SK-MEL-5 (cell line): ENCODE results near the gene ATP1A4. TPM values are rescaled to one million over a fixed set of nuclear protein-coding genes. Genes with fewer than 3 reads are reported as not detected.
"Not testable (repeated sequence)": the region's sequence is repeated elsewhere in the genome, so short reads cannot be mapped to it uniquely, and the experiment has no call there.

ENCODE experiments used
- DNase-seq: peaks from one replicate; pipeline ENCODE4 v3.0.0-alpha.2; 2016; ENCODE audit warnings: low read depth, low spot score
- in situ Hi-C: cut with HindIII; loops from 2 replicates; pipeline ENCODE4 v1.10.0; 2016; ENCODE audit warnings: low sequenced_read_pairs, high pct_unique_total_duplicates, low pct_unique_long_range_greater_than_20kb
- polyA plus RNA-seq, 2 experiments: library from polyadenylated mRNA; depleted of rRNA; stranded (reverse); fragments of >200 nt; gene quantifications; 2 replicates each; pipeline ENCODE4 v1.2.3, GENCODE V29; 2015
- total RNA-seq: library from RNA; depleted of rRNA; stranded (reverse); fragments of >200 nt; shearing (Covaris generic); gene quantifications from 2 replicates; pipeline ENCODE4 v1.2.3, GENCODE V29; 2014; rRNA removed

ATP1A4 gene
- 0.11 TPM in 1 of 2 replicates, not detected in the other for total RNA-seq
- polyA plus RNA-seq (2015; cell fraction: cytosol; rRNA removed) = 0.39 TPM in 1 of 2 replicates, not detected in the other
- 1.6 TPM in 1 of 2 replicates, not detected in the other for polyA plus RNA-seq (2015; cell fraction: nucleus; rRNA removed)

DNA sequence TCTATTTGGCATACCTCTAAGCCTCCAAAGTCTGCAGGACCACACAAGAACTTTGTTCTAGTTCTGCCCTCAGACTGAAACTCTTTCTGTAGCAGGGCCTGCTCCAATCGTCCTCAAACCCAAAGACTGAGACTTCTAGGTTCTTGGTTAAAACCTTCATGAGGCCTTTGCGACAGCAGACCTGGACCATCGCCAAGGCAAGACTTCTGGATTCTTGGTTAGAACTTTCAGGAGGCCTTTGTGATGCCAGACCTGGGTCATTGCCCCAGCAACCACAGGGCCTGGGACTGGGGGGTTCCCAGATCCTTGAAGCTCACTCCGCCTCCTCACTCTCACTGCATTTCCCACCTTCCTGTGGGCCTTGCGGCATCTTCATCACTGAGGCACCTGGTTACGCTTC is at the start of gene ATP1A4:
Gene ATP1A4, plus strand, starts transcription at position 301 of the 400 bp plus-strand sequence. CDS start 438 bp downstream, outside the sequence.
- in situ Hi-C loops = no loop called here
- no peak for DNase-seq

DNA sequence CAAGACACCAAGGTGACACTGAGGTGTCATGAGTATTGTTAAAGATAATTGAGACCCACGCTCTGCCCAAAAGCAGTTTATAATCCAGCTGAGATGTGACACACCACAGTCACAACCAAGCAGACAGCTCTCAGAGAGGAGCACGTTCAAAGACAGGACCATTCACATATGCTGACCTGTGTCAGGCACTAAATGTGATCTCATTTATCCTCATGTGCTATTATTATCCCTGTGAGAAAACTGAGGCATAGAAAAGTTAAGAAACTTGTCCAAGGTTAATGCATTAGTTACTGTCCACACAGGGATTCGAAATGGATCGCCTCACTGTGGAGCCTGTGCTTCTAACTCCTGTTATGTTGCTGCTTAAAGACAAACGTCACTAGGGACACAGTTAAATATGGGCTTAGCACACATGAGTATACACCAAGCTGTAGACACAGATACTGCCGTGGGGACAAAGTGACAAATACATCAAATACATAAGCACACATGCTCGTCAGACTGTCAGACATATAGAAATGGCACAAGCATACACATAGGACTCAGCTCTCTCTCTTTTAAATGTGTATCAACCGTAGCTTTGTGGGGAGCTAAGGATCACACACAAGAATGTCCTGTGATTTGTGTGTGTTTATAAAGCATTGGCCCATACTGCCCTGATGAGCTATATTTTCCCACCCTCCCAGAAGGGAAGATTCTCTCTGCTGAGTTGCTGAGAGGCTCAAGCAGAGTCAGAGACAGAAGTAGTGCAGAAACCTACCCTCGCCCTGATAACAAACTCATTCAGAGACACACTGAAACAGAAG is 49.5 kb upstream of the ATP1A4 start:
- in situ Hi-C loops = loop anchor here (10.0 kb wide), 1 partner anchor 153 kb away; no protein-coding TSS in a partner anchor
- DNase-seq = no peak

DNA sequence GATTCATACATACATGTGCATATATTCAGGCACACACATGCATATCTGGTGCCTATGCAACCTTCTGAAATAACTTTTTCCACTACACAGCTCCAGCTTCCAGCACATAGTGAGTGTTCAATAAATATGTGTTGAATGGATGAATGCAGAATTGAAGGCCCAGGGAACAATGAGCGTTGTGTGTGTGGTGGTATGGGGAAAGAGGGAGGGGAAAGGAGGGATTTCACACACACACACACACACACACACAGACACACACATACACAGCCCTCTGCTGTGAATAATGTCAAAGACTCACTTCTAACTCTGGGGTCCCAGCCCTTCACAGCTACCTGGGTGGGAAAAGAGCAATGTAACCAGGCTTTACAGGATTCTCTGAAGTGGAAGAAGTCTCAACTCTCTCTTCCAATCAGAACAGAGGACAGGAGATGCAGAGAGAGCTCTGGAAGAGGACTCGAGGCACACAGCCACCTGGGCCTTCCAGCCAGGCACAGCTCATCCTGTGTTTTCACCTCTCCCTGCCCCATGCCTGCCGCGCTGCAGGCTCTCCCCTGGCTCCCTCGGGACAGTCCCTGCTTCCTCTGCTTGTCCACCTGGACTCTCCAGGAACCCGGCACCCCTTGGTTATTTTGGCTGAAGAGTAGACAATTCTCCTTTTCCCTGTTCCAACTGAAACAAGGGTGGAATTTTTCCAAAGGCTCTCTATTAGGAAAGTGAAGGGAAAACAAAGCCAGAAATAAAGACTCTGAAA is 47.6 kb upstream of the ATP1A4 start:
- DNase-seq = peak; percentile 26
- in situ Hi-C loops = loop anchor here (10.0 kb wide), 1 partner anchor 151 kb away; no protein-coding TSS in a partner anchor

DNA sequence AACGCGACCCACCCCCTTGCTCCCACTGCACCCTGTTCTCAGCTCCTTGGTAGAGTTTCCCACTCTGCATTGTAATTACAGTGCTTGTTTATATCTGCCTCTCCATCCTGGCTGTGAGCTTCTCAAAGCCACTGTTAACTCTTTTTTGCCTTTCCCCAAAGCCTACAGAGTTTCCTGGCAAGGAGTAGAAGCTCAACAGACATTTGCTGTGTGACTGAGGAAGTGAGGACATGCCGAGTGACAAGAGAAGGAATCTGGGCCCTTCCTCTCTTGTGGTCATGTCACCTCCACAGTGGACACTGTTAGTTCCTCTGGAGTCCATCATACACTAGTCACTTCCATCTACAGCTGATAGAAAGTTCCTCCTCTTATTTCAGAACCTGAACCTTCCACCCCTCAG is 46.9 kb upstream of the ATP1A4 start:
- DNase-seq = no peak
- in situ Hi-C loops = loop anchor here (10.0 kb wide), 1 partner anchor 150 kb away; no protein-coding TSS in a partner anchor

DNA sequence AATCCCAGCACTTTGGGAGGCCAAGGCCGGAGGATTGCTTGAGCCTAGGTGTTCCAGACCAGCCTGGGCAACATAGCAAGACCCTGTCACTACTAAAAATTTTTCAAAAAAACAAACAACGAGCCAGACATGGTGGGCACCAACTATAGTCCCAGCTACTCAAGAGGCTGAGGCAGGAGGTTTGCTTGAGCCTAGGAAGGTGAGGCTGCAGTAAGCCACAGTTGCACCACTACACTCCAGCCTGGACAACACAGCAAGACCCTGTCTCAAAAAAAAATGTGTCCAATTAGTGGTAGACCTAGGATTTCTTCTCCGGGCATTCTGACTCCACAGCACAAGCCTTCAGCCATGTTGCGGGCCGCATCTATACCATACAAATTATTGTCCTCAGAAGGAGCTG is 46.2 kb upstream of the ATP1A4 start:
- DNase-seq = no peak
- in situ Hi-C loops = loop anchor here (10.0 kb wide), 1 partner anchor 150 kb away; no protein-coding TSS in a partner anchor

DNA sequence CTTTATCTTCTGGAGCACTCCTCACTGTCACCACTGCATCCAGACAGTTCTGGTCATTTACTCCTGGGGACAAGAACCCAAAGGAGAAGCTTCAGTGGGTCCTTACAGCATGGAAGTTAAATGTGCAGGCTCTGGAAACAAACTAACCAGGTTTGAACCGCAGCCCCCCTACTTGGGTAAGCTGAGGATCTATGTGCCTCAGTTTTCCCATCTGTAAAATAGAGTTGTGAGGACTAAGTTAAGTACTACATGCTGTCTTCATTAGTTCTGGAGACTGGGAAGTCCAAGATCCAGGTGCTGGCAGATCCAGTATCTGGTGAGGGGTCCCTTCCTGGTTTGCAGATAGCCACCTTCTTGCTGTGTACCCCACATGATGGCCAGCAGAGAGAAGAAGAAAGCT is 43.9 kb upstream of the ATP1A4 start:
- no peak for DNase-seq
- in situ Hi-C loops = loop anchor here (10.0 kb wide), 1 partner anchor 147 kb away; no protein-coding TSS in a partner anchor

DNA sequence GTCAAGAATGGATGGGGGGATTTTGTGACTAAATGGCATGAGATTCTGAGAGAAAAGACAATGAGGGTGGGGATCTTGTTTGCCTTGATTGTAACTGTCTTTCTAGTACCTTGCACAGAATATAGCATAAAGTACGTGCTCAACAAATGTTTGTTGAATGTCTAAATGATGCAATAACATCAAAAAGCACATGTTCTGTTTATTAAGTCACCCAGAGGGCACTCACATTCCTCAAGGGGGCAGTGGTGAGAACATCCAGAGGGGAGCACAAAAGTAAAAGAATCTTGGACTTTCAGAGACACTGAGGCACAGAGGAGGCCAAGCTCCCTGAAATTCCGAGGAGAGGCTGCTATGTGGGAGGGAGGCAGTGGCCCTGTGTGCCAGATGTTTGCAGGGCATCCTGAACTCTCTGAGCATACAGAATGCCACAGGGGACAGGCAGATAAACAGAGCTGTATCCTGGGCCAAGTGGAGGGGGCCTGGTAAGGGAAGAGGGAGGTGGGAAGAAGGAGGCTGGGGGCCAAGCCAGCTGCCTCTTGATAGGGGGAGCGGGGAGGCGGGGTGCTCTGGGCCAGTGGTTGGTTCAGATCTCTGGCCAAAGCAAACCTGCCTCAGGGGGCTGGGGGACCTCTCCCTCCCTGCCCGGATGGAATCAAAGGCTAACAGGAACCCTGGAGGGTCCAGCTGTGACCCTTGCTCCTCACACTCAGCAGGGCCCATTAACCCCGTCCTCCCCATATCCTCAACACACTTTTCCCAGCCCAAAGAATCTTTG is 42.3 kb upstream of the ATP1A4 start:
- in situ Hi-C loops = loop anchor here (10.0 kb wide), 1 partner anchor 146 kb away; no protein-coding TSS in a partner anchor
- peak; percentile 75 for DNase-seq

DNA sequence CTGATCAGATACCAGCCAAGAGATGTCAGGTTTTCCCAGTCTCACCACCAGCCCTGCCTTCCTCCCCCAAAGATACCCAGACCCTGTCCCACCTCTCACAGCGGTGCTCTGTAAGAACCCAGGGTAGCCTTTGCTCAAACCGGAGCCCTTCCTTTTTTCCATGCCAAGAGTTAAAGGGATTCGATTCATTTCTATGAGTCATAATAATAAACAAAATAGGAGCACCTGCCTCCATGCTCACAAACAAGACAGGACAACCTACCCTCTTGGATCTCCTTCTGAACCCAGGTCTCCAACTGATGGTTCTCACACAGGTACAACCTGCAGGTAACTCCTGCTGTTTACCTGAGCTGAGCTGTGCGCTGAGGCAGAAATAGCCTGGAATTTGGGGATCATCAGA is 41.7 kb upstream of the ATP1A4 start:
- in situ Hi-C loops = loop anchor here (10.0 kb wide), 1 partner anchor 145 kb away; no protein-coding TSS in a partner anchor
- no peak for DNase-seq

DNA sequence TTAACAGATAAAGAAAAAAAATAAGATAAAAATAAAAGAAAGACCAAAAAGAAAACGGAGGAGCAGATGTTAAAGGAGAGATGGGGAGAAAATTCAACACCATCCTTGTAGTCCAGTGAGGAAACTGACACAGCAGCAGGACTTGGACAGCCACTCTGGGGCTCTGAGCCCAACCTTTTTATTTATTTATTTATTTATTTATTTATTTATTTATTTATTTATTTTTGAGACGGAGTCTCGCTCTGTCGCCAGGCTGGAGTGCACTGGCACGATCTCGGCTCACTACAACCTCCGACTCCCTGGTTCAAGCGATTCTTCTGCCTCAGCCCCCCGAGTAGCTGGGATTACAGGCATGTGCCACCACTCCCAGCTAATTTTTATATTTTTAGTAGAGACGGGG is 39.9 kb upstream of the ATP1A4 start:
- DNase-seq, in situ Hi-C loops: not testable (repeated sequence)

DNA sequence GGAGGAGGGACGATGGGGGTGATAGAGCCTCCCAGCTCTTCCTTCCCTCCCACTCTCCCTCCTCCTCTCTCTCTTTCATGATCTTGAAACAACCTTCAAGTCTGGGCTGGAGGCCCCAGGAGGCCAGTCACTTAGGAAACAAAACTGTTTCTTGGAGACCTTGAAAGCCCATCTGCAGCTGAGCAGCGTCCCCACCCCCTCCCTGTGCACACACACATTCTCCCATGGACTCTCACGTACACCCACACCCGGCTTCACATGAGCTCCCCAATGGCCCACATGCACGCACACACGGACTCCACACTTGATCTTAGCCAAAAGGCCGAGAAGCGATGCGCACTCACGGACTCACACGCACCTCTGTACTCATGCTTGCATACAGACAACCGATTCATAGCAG is 39.0 kb upstream of the ATP1A4 start:
- in situ Hi-C loops = no loop called here
- DNase-seq = no peak

DNA sequence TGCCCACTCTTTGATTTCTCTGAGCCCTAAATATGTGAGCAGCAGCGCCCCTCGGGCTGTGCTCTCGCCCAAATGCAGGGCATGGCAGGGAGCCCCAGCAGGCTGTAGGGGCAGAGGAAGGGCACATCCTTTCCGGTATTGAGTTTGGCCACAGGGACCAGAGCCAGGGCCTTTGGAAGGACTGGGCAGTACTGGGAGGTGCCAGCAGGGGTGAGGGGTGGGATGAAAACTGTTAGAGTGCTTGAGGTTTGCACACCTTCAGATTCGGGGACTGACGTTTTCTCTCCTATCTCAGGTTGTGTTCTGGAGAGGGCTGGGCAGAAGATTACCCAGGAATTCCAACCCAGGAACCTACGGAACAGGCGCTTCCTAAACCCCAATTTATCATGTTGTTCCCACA is 38.0 kb upstream of the ATP1A4 start:
- in situ Hi-C loops = no loop called here
- no peak for DNase-seq

DNA sequence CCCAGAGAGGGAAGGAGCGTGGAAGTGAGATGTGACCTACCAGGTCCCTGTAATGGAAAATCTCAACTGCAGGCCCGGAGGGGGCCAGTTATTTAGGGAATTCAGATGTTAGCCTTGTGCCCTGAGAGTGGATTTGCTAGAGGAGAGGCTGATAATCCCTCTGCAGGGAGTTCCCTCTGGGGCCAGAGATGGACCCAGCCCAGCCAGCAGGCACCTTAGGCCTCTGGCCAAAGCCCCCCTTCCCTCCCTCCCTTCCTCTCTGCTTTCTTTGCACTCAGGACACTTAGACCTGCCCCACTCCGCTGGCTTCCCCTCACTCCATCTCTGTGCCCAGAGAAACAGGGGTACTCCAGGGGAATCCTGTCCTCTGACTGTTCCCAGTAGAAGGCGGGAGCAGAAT is 37.3 kb upstream of the ATP1A4 start:
- DNase-seq = no peak
- in situ Hi-C loops = no loop called here

DNA sequence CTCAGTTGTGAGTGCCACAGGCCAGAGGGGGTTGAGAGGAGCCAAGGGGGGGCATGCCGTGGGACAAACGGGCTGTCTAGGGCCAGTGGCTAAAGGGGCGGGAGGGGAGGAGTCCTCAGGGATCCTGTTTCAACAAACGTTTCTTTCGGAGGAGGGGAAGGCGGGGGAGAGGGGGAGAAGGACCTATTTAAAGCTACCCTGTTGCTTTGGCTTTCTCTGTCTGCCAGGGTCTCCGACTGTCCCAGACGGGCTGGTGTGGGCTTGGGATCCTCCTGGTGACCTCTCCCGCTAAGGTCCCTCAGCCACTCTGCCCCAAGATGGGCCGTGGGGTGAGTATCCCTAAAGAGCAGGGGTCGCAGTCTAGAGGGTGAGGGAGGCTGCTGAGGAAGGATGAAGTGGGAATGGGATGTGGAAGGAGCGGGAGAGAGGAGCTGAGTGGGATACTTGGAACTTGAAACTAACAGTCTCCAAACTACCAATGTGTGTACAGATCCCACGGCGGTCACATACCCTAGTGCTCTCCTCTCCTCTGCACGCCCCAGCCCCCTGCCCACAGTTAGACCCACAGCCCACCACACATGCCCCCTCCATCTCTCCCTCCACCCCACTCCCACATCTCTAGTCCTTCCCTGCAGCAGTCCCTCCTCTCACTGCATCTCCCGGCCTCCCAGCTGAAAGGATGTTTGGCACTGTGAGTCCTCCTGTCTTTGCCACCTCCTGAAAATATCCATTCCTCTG is 35.7 kb upstream of the ATP1A4 start, which contains the start of gene ATP1A2:
Gene ATP1A2, plus strand, starts transcription at position 215 of the 738 bp plus-strand sequence. Its CDS starts 103 bp downstream, at position 318.
- in situ Hi-C loops = no loop called here
- DNase-seq = no peak

DNA sequence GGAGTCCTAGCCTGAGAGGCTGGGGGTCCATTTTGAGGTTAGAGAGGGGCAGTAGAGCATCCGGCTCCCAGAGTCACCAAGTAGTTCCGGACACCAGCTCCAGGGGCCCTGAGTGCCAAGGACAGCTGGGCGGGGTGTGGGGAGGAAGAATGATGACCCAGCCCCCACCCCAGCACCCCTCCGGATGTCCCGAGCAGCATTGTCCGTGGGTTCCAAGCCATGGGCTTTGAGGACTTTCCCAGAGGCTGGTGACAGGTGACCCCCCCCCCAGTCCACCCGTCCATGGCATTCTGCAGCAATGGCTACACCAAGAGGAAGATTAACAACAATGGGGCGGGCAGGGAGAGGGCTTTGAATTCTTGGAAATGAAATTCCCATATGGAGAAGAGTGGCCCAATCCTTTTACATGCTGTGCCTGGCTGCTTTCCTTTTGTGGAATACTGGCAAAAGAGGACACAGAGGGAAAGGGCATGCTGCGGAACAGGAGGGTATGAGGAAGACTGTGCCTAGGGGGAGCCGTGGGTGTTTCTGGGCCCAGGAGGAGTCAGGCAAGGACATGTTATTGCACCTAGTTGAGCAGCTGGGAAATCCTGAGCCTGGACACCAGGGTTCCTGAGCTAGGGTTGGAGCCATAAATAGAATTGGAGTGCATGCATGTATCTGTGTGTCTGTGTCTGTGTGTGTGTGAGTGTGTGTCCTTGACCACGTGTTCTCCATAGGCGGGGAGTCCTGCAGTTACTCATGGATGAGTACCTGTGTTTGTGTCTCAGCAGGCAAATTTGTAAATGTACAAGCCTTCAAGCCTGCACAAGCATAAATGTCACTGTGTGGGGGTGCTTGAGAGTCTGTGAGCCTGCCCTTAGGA is 34.9 kb upstream of the ATP1A4 start:
- in situ Hi-C loops = no loop called here

DNA sequence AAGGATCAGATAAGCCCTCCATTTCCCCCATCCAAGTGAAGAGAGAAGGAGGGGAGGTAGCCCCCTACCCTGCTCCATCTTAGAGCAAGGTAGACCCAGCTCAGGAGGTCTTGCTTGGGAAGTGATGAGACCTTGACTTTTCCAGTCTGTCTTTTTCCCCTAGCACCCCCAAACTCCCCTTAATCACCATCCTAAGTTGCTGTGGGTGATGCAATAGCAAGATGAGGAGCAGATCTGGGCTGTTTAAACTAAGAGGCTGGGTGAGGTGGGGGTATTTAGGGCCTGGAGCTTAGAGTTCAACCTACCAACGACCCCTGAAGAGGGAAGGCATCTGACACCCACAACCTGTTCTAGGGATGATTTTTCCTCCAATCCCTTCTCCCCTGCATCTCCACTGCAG is 34.1 kb upstream of the ATP1A4 start:
- in situ Hi-C loops = no loop called here
- no peak for DNase-seq

More for the DNA sequence above, 34.9 kb upstream of the ATP1A4 start:
- DNase-seq = no peak

DNA sequence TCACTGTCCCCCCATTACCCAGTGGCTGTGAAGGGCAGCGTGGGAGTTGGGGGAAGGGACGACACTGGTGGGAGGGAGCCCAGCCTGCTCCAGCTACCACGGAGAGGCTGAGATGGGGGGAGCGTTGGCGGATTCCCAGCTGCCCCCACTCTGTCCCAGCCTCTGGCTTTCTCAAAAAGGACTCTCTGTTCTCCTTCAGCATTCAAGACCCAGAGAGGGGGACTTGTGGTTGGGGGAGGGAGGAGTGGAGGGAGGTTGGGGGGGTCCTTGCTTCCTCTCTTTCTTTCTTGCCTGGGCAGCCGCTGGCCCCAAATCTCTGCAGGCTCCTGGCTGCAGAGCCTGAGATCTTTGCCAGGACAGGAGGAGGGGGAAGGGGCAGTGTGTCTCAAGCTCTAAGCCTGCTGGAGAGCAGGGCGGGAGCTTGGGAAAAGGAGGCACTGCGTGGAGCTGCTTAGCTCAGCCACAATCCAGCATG is 33.7 kb upstream of the ATP1A4 start:
- in situ Hi-C loops = no loop called here
- DNase-seq = no peak
